Ishikawa (cell line): ENCODE data around the gene VLDLR.

Experiments
- CEBPB ChIP-seq: IDR thresholded peaks from 2 replicates; pipeline ENCODE4 v1.6.1; 2012
- CREB1 ChIP-seq: IDR thresholded peaks from 2 replicates; pipeline ENCODE4 v1.6.1; 2012; ENCODE audit warnings: low read depth
- EGR1 ChIP-seq: IDR thresholded peaks from 2 replicates; pipeline ENCODE4 v1.6.1; 2012
- EP300 ChIP-seq: IDR thresholded peaks from 2 replicates; pipeline ENCODE4 v1.6.1; 2012; ENCODE audit warnings: borderline replicate concordance
- FOXM1 ChIP-seq: IDR thresholded peaks from 2 replicates; pipeline ENCODE4 v1.6.1; 2012; ENCODE audit warnings: low read depth, borderline replicate concordance
- NFIC ChIP-seq: IDR thresholded peaks from 2 replicates; pipeline ENCODE4 v1.6.1; 2012
- RAD21 ChIP-seq: IDR thresholded peaks from 2 replicates; pipeline ENCODE4 v1.6.1; 2012; ENCODE audit warnings: low read depth
- TAF1 ChIP-seq: IDR thresholded peaks from 2 replicates; pipeline ENCODE4 v1.6.1; 2012; ENCODE audit warnings: low read depth, mild to moderate bottlenecking
- TCF12 ChIP-seq: IDR thresholded peaks from 2 replicates; pipeline ENCODE4 v1.6.1; 2012; ENCODE audit warnings: low read depth
- TEAD4 ChIP-seq: IDR thresholded peaks from 2 replicates; pipeline ENCODE4 v1.6.1; 2012
- YY1 ChIP-seq: IDR thresholded peaks from 2 replicates; pipeline ENCODE4 v1.6.1; 2012; ENCODE audit warnings: low read depth
- TF ChIP-seq, protein P1 (sequence below): IDR thresholded peaks from 2 replicates; pipeline ENCODE4 v1.6.1; 2012

DNA sequence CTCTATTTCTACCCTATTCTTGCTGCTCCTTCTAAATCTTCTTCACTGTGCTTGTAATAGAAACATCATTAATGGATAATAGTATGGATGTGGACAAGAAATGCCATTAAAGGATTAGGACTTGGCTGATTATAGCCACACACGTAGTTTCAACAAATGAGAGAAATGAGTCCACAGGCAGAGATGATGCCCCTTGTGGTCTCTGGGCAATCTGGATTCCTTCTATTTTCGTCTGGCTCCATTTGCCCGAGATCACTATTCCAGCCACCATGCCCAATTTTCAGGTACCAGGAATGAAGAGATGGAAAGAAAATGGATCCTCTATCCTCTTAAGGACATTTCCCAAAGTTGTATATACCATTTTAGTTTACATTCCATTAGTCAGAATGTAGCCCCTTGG, 13.2 kb downstream of the VLDLR start:
- TF ChIP-seq FOXM1, result no peak
- TF ChIP-seq, protein P1, sequence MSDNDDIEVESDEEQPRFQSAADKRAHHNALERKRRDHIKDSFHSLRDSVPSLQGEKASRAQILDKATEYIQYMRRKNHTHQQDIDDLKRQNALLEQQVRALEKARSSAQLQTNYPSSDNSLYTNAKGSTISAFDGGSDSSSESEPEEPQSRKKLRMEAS, result no peak
- TF ChIP-seq EP300, result no peak
- no peak for TF ChIP-seq CREB1
- TF ChIP-seq CEBPB, result no peak
- no peak for TF ChIP-seq RAD21
- TF ChIP-seq EGR1, result no peak
- no peak for TF ChIP-seq TCF12
- TF ChIP-seq TEAD4, result no peak
- no peak for TF ChIP-seq TAF1
- no peak for TF ChIP-seq NFIC
- TF ChIP-seq YY1, result no peak
